HG02884 (cell line): ENCODE results near the gene EBF4.

Experiments
- ATAC-seq: cut with Tn5 transposase; IDR thresholded peaks from one replicate; pipeline ENCODE4 v1.9.1; 2021; ENCODE audit warnings: mild to moderate bottlenecking, moderate library complexity; ENCODE audit not compliant: unreplicated experiment

EBF4 gene

DNA sequence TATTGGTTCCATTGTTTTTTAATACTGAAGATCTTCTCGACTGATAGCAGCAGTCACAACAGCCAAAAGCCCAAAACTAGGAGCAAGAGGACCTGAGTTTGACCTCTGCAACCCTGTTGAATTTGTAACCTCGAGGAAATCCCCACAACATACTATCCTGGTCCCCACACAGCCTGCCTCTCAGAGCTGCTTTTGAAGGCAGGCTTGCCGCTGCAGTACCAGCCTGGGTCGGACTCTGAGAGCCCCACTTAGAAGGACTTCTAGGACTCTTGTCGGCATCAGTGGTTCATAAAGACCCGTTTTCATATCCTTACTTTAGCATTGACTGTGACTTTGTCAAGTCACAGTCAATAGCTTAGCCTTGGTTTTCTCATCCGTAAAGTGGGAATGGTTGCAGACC, 49.3 kb downstream of the EBF4 start:
- no peak for ATAC-seq

DNA sequence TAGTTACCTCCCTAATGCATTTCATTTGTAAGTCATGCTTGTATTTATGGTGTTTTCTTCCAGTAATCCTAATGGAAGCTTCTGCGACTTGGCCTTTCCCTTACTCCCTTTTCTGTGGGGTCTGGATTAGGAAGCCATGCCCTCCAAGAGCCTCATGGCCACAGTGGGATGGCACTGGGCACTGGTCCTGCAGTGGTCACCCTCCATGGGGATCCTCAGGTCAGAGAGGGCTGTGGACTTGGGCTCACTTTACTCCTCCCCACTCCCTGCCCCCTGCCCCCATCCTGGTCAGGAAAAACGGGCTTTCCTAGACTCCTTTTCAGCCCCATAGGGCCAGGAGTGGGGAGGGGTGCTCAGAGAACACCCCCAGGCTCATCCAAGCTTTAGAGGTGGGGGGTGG, 49.9 kb downstream of the EBF4 start:
- no peak for ATAC-seq

DNA sequence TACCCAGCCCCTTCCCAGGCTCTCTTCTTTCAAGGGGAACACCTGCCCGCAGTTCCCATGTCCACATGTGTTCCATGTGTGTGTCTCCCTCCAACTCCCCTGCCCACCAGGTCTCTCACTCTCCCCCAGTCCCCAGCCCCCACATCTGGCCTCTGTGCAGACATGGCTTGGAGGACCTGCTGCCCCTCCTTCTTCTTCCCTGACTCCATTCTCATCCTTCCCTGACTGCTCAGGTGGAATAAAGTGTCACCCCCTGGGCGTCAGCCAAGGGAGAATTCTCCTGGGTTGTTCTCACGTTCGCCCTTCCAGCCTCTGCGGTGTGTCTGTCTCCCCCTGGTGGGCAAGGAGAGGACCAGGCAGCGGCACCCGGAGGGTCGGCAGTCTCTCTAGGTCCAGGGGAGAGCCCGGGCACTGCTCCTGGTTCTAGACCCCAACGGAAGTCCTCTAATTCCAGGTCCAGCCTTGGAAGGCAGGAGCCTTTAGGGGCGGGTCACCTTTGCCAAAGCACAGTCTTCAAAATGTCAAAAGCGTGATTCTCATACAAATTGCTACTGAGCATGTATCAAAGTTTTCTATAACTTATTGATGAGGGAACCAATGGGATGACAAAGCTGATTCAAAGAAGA, 50.5 kb downstream of the EBF4 start:
- ATAC-seq = no peak

DNA sequence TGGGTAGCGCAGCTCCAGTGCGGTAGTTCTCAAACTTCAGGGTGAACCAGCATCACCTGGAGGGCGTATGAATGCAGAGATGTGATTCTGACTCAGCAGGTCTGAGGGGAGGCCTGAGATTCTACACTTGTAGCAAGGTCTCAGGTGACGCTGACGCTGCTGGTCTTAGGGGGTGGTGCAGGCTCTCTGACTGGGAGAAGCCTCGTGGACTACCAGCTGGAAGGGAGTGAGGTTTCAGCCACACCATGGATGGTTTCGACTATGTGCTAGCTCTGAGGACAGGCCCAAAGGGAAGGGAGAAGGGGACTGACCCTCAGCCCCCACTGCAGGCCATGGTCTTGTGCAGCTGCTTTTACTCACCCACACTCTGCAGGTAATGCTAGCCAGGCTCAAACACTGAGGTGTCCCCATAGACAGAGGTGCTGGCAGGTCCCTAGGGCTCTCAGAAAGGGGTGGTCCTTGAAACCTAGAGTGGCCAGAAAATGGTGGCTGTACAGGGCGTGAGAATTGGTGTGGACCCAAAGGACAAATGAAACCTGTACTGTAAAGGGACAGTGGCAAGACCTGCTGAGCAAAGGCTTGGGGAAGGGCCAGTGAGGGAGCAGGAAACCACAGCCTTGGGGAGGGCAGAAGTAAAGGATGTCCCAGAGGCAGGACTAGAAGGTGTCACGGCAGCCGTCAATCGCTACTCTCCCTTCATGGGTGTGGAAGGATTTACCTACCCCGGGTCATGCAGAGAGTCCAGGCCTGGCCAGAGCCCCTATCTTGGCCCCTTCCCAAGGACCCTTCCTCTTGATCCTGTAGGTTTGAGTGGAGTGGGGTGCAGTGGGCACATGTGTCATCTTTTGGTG, 52.7 kb downstream of the EBF4 start:
- no peak for ATAC-seq

DNA sequence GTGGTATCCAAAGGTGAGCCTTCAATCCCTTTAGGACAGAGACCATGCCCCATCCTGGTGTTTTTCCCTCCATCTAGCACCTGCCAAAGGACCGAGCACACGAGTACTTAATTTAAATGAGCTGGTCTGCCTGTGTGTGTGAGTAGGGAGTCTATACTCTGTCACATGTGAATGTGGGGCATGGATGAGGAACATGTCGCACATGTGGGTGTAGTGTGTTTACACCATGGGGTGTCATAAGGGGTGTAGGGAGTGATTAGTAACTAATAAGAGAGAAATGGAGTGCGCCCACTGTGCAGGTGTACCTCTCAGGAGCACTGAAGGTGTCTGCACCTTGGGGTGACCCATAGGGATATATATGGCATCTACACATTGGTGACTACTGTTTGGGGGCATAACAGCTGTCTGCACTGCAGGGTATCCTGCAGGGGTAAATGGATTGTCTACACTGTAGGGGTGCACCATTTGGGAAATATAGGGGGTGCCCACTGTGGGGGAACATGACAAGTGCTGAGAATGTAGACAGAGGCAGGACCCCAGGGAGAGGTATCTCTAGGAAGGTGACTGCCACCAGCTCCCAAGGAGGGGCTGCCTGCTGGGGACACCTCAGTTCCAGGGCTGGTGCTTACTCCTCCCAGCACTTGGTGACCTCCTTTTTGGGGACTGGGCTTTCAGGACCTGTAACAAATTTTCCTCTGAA, 53.5 kb downstream of the EBF4 start:
- ATAC-seq = no peak

DNA sequence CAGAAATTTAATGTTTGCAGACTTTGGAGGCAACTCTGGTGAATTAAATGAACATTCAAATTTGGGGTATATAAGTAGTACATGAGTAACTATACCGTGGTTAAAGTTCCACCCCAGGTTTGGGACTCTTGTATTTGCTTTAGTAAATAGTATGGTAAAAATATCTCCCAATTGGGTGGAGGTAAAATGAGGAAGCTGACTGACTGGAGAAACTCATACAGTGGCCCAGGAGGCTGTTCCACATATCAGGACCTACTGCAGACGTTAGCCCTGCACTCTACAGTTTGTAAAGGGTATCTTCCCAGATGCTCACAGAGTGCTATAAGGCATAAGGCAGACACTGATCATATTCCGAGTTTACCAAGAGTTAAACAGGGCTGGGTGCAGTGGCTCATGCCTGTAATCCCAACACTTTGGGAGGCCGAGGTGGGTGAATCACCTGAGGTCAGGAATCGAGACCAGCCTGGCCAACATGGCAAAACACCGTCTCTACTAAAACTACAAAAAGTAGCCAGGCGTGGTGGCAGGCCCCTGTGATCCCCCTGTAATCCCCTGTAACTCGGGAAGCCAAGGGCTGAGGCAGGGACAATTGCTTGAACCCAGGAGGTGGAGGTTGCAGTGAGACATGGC, 54.2 kb downstream of the EBF4 start:
- ATAC-seq = no peak

DNA sequence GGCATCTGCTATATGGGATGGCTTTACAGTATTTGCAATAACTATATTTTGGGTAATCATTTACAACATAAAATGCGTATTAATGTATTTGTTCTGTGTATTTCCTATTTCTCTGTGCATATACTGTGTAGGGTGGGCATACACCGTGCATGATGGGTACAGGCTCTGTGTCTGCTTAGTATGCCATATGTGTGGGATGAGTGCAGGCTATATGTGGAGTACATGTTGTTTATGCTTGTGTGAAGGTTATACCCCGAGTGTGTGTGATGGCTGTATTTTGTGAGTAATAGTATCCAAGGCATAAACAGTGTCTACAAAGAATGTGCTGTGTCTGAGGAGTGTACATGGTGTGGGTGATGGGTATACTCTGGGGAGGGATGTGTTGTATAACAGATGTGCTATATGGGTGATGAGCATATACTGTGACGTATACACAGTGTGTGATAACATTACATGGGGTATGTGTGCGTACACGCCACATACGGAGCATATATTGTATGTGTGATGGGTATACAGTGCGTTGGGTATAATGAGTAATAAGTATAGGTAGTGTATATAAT, 55.2 kb downstream of the EBF4 start:
- no peak for ATAC-seq

DNA sequence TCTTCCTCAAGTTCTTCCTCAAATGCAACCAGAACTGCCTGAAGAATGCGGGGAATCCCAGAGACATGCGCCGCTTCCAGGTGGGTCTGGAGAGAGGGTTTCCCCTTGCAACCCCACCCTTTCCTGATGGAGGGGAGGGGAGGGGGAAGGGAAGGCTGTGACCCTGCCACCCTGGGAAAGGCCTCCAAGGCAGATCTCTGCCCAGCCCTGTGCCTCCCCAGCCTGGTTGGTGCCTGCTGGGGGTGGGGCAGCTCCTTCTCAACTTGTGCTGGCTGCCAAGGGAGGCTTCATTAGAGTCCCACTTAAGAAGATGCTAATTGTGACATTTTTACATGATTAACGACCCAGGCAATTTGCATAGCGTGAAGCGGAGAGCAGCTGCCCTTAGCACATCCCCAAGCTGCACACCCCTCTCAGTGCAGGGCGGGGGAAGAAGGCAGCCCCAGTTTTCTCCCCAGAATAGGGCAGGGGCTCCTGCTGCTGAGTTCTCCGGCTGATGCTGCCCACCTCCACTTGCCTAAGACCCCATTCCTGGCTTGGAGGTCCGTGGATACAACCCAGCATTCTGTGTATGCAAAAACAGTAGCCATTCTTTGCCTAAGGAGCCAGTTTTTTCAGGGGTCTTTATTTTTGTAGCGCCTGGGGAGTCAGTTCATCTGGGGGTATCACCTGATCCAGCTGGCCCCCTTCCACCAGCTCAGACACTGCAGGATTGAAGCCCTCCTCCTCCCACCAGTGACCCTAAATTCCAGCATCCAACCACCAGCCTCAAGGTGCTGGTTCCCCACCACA, 56.2 kb downstream of the EBF4 start:
- no peak for ATAC-seq

DNA sequence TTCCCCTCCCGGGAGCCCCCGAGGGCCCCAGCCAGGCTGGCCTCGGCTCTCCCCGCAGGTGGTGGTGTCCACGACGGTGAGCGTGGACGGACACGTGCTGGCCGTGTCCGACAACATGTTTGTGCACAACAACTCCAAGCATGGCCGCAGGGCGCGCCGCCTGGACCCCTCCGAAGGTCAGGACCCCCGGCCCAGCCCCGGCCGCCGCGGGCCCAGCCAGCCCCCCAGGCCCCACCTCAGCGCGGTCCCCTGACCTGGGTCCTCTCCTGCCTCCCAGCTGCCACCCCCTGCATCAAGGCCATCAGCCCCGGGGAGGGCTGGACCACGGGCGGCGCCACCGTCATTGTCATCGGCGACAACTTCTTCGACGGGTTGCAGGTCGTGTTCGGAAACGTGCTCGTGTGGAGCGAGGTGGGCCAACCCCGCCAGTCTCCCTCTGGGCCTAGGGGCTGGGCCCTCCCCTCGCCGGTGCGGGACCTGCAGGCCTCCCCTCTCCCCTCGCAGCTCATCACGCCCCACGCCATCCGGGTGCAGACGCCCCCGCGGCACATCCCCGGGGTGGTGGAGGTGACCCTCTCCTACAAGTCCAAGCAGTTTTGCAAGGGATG, 56.9 kb downstream of the EBF4 start:
- no peak for ATAC-seq

DNA sequence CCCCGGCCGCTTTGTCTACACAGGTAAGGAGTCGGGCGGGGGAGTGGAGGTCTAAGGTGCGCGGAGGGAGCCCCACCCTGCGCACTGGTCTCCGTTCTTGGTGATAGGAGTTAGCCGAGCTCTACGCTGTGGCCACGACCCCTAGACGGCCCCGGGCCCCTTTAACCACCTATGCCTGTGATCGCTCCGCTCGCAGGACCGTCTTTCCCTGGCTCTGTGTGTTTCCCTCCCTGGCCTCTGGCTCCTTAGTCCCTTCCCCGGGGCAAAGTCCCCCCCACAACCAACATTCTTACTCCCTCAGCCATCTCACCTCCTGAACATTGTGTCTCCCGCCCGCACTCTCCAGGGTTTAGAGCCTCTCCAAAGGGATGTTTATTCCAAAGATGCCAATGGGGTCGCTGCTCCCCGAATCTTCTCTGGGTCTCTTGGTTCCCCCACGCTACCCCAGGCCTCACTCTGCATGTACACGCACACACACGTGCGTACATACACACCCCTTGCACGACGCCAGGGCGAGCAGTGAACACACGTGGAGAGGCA, 57.4 kb downstream of the EBF4 start:
- ATAC-seq = no peak

DNA sequence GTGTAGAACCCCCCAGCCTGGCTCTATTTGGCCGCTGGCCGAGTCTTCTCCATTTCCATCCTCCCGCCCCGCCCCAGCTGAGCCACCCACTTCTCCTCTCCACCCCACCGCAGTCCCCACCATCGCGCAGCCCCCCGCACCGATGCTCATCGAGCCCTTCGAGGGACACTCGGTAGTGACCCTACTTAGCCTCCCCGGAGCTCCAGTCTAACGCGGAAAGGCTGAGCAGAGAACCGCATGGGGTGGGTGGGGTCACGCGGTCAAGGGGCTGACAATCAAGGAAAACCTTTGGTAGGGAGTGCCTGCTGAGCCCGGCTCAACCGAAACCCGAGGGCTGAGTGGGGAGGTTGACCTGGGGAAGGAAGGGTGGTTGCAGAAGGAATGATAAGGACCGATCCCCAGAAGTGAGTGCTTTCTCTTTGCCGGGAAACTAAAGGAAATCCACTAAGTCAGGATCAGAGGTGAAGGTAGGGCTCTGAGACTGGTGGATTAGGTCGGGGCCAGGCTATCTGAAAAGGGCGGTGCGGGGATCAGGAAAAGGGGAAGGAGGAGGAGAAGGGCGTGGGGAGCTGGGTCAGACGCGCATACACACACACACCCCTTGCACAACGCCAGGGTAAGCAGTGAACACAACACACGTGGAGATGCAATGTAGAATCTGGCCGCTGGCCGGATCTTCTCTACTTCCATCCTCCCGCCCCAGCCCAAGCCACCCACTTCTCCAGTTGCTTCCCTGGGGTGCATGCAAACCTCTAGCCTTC, 58.1 kb downstream of the EBF4 start:
- no peak for ATAC-seq

DNA sequence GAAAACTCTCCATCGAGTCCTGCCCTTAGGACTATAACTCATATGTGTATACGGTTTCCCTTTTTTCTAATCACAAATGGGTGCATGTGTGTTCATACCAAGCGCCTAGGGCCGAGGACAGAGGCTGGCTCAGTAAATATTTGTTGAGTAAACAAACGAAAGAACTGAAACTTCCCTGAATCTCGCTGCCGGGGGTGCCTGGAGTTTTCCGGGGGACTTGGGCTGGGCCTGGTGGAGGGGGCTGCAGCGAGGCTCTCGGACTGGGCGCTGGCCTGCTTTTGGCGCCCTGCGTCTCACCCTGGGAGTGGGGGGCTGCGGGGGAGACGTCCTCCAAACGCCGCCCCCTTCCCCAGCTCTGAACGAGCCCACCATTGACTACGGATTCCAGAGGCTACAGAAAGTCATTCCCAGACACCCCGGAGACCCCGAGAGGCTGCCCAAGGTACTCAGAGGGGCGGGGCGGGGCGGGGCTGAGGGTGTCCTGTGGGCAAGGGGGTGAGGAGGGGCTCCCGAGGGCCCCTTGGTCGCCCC, 58.8 kb downstream of the EBF4 start:
- no peak for ATAC-seq

DNA sequence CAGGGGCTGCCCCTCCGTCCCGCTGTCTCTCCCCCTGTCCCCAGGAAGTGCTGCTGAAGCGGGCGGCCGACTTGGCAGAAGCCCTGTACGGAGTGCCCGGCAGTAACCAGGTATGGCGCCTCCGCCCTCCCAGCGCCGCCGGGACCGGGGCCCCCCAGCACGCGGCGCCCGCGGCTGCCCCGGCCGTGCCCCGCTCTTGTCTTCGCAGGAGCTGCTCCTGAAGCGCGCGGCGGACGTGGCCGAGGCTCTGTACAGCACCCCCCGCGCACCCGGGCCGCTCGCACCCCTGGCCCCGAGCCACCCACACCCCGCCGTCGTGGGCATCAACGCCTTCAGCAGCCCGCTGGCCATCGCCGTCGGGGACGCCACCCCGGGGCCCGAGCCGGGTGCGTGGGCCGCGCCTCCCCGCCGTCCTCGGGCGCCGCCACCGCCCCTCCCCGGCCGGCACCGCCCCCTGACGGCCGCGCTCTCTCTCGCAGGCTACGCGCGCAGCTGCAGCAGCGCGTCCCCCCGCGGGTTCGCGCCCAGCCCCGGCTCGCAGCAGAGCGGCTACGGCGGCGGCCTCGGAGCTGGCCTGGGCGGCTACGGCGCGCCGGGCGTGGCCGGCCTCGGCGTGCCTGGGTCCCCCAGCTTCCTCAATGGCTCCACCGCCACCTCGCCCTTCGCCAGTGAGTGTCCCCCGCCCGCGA, 59.4 kb downstream of the EBF4 start:
- ATAC-seq = no peak

DNA sequence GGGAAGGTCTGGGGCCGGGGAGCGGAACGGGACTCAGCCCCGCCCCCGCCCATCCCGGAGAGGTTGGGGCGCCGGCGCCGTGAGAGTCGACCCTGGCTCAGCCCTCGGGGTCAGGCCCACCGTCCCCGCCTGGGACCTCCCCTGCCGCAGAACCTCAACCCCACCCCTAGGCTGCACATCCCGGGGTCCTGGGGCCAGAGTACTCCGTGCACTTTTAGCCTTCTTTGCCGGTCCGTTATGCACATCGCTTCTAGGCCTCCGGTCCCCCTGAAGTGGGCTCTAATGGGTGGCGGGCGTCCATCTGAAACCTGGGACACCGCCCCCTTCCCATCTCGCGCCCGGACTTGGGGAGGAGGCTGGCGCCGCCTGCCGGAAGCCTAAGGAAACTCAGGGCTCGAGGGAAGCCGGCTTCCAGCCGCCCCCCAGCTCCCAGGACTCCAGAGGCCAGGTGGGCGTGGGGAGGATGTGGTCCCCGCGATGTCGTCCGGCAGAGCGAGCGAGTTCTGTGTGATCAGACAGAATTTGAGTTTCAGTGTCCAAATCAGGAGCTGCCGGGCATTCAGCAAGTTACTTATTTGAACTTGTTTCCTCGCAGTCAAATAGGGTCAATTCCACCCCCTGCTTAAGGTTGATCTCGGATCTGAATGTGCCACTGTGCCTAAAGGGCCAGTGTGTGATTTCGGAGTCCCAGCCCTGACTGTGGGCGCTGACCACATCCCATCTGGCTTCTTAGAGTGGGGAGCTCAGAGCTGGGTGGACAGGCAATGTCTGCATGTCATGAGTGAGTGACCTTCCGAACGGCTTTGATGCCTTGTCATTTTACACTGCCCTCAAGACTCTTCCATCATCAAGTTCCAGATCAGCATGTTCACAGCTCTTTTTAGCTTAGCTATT, 60.2 kb downstream of the EBF4 start:
- ATAC-seq = no peak

DNA sequence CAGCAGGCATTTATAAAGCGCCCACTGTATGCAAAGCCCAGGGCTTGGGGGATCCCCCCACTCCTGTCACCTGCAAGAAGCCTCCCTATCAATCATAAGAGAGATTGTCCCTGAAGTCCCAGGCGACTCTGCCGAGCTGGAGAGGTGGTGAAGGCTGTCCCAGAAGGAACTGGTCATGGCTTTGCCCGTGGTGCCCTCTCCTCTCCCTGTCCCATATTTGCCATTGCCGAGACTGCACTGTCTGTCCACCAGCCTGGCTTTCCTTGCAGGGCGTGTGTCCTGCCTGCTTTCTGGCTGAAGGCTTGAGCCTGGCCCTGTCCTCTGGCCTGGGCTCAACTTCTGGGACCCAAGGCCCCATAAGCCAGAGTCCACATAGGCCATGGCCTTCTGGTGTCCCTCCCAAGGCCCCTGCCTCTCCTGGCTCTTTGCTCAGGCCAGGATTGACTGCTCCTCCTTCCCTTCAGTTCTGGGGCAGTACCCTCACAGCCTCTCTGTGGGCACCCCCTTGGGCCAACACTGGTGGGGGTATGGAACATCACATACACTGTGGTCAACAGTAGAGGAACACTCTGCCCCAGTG, 61.0 kb downstream of the EBF4 start:
- no peak for ATAC-seq

DNA sequence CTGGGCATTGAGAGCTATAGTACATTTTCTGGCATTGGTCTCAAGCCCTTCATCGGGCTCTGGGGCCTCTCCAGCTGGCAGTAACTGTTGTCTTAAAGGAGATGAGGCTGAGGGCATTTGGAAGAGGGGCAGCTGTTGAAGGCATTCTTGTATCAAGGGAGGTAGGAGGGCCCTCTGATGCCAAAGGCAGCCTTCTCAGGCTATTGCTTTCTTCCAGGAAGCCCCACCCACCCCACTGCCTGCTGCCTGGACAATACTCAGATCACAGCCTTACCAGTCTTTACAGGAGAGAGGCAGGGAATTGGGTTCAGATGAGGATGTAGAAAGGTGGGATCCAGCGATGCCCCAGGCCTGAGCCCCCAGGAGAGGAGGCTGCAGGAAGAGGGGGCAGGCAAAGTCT, 61.8 kb downstream of the EBF4 start:
- no peak for ATAC-seq
